Mammary epithelial cell (primary cell): ENCODE results near the gene ENPP5.

Experiments used
- CTCF ChIP-seq, 2 donors: IDR thresholded peaks in 1 of 2; conservative IDR thresholded peaks in 1 of 2; 2 replicates each; pipeline ENCODE4 v1.5.1; 2011 to 2012; ENCODE audit warnings: inconsistent platforms in 2 of 2, low read length in 2 of 2, mild to moderate bottlenecking in 2 of 2, control low read depth in 1 of 2, low read depth in 1 of 2; ENCODE audit not compliant: insufficient read depth in 1 of 2; ENCODE audit errors: extremely low read depth in 1 of 2
- EZH2 ChIP-seq: IDR thresholded peaks from 2 replicates; pipeline ENCODE4 v1.6.1; 2012; ENCODE audit warnings: low read length, inconsistent platforms, borderline replicate concordance

- no peak for TF ChIP-seq CTCF (conservative IDR thresholded peaks at IDR 0.05 in 1 of 2, IDR thresholded peaks at IDR 0.05 in 1 of 2; ENCODE audit: extremely low read depth in 1 of 2, insufficient read depth in 1 of 2, low read depth in 1 of 2, low read length in 2 of 2)
- TF ChIP-seq EZH2, result no peak
These were observed 26.5 kb downstream of the ENPP5 start for GRCh38 chr6:46144270-46144669.
